RWPE2 (cell line): Measurements from ENCODE around the gene HBB.

Source experiments
- ATAC-seq: fragments of 200-7000 bp; cut with Tn5 transposase; 3 replicates; pipeline ENCODE4 v1.9.1; 2021; ENCODE audit warnings: low read depth
- DNase-seq: peaks from one replicate; pipeline ENCODE4 v3.0.0-alpha.2; 2020; ENCODE audit warnings: low spot score
- H3K27ac ChIP-seq: fragments of 450-650 bp; 2 replicates; pipeline ENCODE4 v1.5.1; 2017; ENCODE audit warnings: mild to moderate bottlenecking; ENCODE audit not compliant: poor library complexity, severe bottlenecking
- H3K27me3 ChIP-seq: fragments of 250-450 bp; sonication (Bioruptor Pico); 2 replicates; pipeline ENCODE4 v1.5.1; 2021; ENCODE audit warnings: mild to moderate bottlenecking, moderate library complexity; ENCODE audit not compliant: insufficient read depth, poor library complexity, severe bottlenecking
- H3K36me3 ChIP-seq: fragments of 250-450 bp; sonication (Bioruptor Pico); 2 replicates; pipeline ENCODE4 v1.5.1; 2020; ENCODE audit warnings: low read depth, mild to moderate bottlenecking, moderate library complexity
- H3K4me1 ChIP-seq: fragments of 250-450 bp; sonication (Bioruptor Pico); 2 replicates; pipeline ENCODE4 v1.5.1; 2021; ENCODE audit warnings: mild to moderate bottlenecking, moderate library complexity; ENCODE audit not compliant: insufficient read depth, poor library complexity, severe bottlenecking
- H3K4me3 ChIP-seq: fragments of 250-450 bp; sonication (Bioruptor Pico); 2 replicates; pipeline ENCODE4 v1.5.1; 2021; ENCODE audit warnings: mild to moderate bottlenecking, moderate library complexity; ENCODE audit not compliant: severe bottlenecking
- H3K9me3 ChIP-seq: fragments of 250-450 bp; sonication (Bioruptor Pico); 2 replicates; pipeline ENCODE4 v1.5.1; 2021; ENCODE audit warnings: mild to moderate bottlenecking, moderate library complexity; ENCODE audit not compliant: severe bottlenecking
- CTCF ChIP-seq: fragments of 450-650 bp; IDR thresholded peaks from one replicate; pipeline ENCODE4 v1.5.1; 2017; ENCODE audit warnings: mild to moderate bottlenecking, moderate library complexity; ENCODE audit not compliant: poor library complexity, severe bottlenecking

HBB gene

GRCh38 chr11:5232176-5232575 is 5.3 kb upstream of the HBB start:
- Histone ChIP-seq H3K36me3 (no peaks in the 10 kb centered on the region), H3K27ac (no peak overlapping the region), H3K27me3 (no peaks in the 10 kb centered on the region), H3K4me3 (no peak overlapping the region), H3K4me1 (no peaks in the 10 kb centered on the region), H3K9me3 (no peaks in the 10 kb centered on the region)
- DNase-seq, result no peak
- ATAC-seq, result no peak
- no peak for TF ChIP-seq CTCF

GRCh38 chr11:5231111-5231510 is 4.2 kb upstream of the HBB start:
- no peak for DNase-seq
- TF ChIP-seq CTCF, result no peak
- no peaks in the 10 kb centered on the region for H3K27me3 ChIP-seq
- no peak for ATAC-seq
- H3K36me3 ChIP-seq, result no peaks in the 10 kb centered on the region
- no peak overlapping the region for H3K4me3 ChIP-seq
- H3K9me3 ChIP-seq, result no peaks in the 10 kb centered on the region
- H3K4me1 ChIP-seq, result no peaks in the 10 kb centered on the region
- H3K27ac ChIP-seq, result no peak overlapping the region

- Histone ChIP-seq H3K36me3 (no peaks in the 10 kb centered on the region), H3K4me3 (no peak overlapping the region), H3K9me3 (no peaks in the 10 kb centered on the region), H3K4me1 (no peaks in the 10 kb centered on the region), H3K27me3 (no peaks in the 10 kb centered on the region), H3K27ac (no peak overlapping the region)
- no peak for TF ChIP-seq CTCF
- no peak for DNase-seq
- ATAC-seq, result no peak
These were observed 3.4 kb upstream of the HBB start for GRCh38 chr11:5230266-5230665.

- Histone ChIP-seq H3K27me3 (no peaks in the 10 kb centered on the region), H3K4me1 (no peaks in the 10 kb centered on the region), H3K36me3 (no peaks in the 10 kb centered on the region), H3K27ac (no peak overlapping the region), H3K4me3 (no peak overlapping the region), H3K9me3 (no peaks in the 10 kb centered on the region)
- DNase-seq (no peak), ATAC-seq (no peak)
- TF ChIP-seq CTCF, result no peak
These were observed 2.9 kb upstream of the HBB start for GRCh38 chr11:5229796-5230195.

GRCh38 chr11:5229356-5229755 is 2.5 kb upstream of the HBB start:
- ATAC-seq, result no peak
- H3K27ac ChIP-seq, result no peak overlapping the region
- TF ChIP-seq CTCF, result no peak

More at GRCh38 chr11:5229356-5229755, 2.5 kb upstream of the HBB start:
- Histone ChIP-seq H3K36me3 (no peaks in the 10 kb centered on the region), H3K27me3 (no peaks in the 10 kb centered on the region), H3K9me3 (no peaks in the 10 kb centered on the region), H3K4me1 (no peaks in the 10 kb centered on the region), H3K4me3 (no peak overlapping the region)
- DNase-seq, result no peak
